Fibroblast of skin of abdomen (primary cell): ENCODE measurements around the gene MUC21.
"Not testable (repeated sequence)": the region's sequence is repeated elsewhere in the genome, so short reads cannot be mapped to it uniquely, and the experiment has no call there.

Experiments
- DNase-seq: peaks from one replicate; pipeline ENCODE4 v3.0.0-alpha.2; 2013

The MUC21 gene

GRCh38 chr6:31009731-31010130, 26.2 kb downstream of the MUC21 start:
- no peak for DNase-seq

GRCh38 chr6:31010393-31011060, 27.0 kb downstream of the MUC21 start, which contains the start of gene MUC22:
MUC22 (plus strand) TSS chr6:31010474; CDS start chr6:31010707, 233 bp downstream.
- peak; percentile 70 for DNase-seq

- no peak for DNase-seq
These were observed 27.6 kb downstream of the MUC21 start for GRCh38 chr6:31011153-31011552.

- DNase-seq = no peak
These were observed 33.3 kb downstream of the MUC21 start for GRCh38 chr6:31016659-31017299.

GRCh38 chr6:31017436-31017835, 33.9 kb downstream of the MUC21 start:
- not testable (repeated sequence) for DNase-seq

GRCh38 chr6:31020057-31020456, 36.5 kb downstream of the MUC21 start:
- DNase-seq = no peak

- not testable (repeated sequence) for DNase-seq
These were observed 37.2 kb downstream of the MUC21 start for GRCh38 chr6:31020631-31021255.

- not testable (repeated sequence) for DNase-seq
These were observed 38.4 kb downstream of the MUC21 start for GRCh38 chr6:31021705-31022531.

GRCh38 chr6:31025595-31025994, 42.1 kb downstream of the MUC21 start:
- no peak for DNase-seq

GRCh38 chr6:31031095-31031494, 47.6 kb downstream of the MUC21 start:
- DNase-seq = no peak

GRCh38 chr6:31033075-31033474, 49.6 kb downstream of the MUC21 start:
- no peak for DNase-seq

- peak; percentile 37 for DNase-seq
These were observed 52.5 kb downstream of the MUC21 start for GRCh38 chr6:31035862-31036497.

GRCh38 chr6:31037169-31037568, 53.7 kb downstream of the MUC21 start:
- DNase-seq = peak; percentile 49

- peak; percentile 66 for DNase-seq
These were observed 54.2 kb downstream of the MUC21 start for GRCh38 chr6:31037682-31038081.

- DNase-seq = no peak
These were observed 55.0 kb downstream of the MUC21 start for GRCh38 chr6:31038559-31038958.
